Stimulated activated CD4-positive, alpha-beta T cell treated with anti-CD3 and anti-CD28 coated beads, Interleukin-15, amount 100 ng/mL, for 1 hour (primary cell): ENCODE results near the gene MALSU1.
"Not testable (repeated sequence)": the region's sequence is repeated elsewhere in the genome, so short reads cannot be mapped to it uniquely, and the experiment has no call there.

Source experiments
- DNase-seq, 2 donors: peaks; one replicate each; pipeline ENCODE4 v3.0.0-alpha.2; 2020; ENCODE audit warnings: low read depth in 1 of 2, low spot score in 1 of 2

The MALSU1 gene

DNA sequence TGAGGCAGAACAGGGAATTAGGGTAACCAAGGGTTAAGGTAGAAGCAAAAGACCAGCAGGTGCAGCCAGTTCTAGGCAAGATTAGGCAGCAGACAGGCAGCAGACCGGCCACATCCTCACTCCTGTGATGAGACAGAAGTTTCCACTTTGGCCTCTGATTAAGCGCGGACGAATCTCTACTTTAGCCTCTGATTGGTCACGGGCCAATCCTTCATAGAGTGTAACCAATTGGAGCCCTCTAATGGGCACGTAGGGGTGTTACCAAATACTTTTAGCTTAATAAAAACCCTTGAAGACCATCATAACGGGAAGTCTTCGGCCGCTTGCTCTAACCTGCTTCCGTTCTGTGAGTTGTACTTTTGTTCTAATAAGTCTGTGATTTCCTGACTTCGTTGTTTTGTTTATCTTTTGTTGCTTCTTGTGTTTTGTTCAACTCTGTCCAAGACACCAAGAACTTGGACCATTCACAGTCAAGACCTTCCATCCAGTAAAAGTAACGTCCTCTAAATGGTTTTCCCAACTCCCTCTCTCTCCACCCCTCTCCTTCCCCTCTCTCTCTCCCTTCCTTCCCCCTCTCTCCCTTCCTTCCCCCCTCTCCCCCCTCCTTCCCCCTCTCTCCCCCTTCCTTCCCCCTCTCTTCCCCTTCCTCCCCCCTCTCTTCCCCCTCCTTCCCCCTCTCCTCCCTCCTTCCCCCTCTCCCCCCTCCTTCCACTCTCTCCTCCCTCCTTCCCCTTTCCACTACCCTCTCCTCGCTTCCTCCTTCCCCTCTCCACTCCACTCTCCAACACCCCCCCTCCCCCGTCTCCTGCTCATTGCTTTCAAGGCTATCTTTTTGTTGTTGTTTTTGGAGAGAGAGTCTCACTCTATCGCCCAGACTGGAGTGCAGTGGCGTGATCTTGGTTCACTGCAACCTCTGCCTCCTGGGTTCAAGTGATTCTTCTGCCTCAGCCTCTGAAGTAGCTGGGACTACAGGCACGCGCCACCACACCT, 13.2 kb upstream of the MALSU1 start:
- DNase-seq, result no peak

DNA sequence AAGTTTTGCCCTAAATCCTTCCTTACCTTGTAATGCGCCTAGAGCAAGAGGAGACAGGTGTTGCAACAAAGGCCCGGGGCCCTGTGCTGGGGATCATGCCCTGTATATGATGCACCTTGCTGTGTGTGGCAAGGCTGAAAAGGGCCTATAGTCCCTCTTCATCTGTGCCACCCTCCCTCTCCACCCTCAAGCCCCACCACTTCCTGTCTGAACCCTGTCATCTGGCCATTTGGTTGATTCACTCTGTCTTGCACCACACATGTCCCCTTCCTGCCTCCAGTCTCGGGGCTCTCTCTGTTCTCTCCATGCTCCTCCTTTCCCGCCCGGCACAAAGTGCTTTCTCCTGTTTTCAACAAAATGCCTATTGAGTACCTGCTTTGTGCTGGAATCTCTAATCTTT, 11.5 kb upstream of the MALSU1 start:
- DNase-seq, result no peak

DNA sequence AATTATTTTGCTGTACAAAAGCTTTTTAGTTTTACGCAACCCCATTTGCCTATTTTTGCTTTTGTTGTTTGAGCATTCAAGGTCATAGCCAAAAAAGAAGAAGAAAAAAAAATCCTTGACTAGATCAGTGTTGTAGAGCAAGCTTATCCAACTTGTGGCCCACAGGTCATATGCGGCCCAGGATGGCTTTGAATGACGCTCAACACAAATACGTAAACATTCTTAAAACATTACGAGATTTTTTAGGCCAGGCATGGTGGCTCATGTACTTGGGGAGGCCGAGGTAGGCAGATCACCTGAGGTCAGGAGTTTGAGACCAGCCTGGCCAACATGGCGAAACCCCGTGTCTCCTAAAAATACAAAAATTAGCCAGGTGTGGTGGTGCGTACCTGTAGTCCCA, 8.1 kb upstream of the MALSU1 start:
- DNase-seq, result no peak

DNA sequence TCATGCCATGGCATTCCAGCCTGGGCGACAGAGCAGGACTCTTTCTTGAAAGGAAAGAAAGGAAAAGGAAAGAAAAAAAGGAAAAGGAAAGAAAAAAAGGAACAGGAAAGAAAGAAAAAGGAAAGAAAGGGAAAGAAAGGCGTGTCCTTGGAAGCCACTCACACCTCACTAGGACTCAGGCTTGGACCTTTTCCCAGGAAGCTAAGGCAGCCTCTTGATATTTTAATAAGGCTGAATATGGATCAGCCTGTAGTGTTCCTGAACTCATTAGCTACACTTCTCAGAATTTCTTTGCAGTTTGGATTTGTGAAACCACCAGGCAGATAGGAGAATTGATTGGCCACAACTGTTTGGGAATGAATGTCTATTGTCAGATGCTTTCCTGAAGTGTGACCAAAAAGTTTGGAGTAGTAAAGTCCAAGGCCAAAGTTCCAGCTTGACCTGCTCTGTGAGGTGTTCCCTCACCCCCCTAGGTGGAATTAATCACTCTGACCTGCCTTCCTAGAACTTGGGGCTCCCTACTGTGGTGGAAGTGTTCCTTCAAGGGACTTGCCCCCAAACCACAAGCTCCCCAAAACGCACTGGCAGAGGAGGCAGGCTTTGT, 7.1 kb upstream of the MALSU1 start:
- no peak for DNase-seq

DNA sequence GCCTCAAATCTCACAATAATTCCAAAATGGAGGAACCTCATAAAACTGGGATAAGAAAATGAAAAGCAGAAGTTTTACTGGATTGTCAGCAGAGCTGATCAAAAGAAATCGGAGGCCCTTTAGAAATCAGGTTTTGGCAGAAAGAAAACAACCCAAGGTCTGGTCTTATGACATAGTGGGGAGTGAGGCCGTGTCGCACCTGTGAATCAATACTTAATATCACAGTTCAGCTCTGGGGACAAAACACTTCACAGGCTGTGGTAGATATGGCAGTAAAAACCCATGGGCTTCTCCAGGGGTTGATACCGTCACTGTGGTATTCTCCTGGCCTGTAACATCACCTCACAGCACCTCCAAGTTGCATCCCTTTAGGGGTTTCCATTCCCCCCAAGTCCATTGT, 6.5 kb upstream of the MALSU1 start:
- DNase-seq, result no peak

DNA sequence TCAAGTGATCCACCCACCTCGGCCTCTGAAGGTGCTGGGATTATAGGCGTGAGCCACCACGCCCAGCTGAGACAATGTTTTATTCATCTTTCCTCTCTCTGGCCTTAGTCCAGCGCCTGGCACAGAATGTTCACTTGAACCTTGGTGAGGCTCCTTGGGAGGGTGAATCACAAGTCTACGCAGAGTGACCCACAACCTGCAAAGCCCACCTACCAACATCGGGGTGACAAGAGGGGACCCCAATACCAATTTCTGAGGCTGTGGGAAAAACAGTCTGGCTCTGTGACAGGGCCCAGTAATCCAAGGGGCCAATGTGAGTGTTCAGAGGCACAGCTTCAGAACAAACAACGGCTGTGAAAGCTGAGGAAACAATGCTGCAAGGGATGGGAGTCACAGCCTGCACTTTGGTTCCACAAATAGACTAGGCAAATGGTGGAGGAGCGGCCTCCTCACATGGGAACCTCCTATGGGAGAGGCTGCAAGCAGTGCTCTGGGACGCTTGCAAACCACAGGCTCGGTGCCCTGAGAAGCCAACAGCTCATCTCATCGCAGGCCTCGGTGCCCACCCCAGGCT, 5.6 kb upstream of the MALSU1 start:
- DNase-seq, result no peak

- no peak for DNase-seq
These were observed 4.4 kb upstream of the MALSU1 start for GRCh38 chr7:23294549-23295400.

DNA sequence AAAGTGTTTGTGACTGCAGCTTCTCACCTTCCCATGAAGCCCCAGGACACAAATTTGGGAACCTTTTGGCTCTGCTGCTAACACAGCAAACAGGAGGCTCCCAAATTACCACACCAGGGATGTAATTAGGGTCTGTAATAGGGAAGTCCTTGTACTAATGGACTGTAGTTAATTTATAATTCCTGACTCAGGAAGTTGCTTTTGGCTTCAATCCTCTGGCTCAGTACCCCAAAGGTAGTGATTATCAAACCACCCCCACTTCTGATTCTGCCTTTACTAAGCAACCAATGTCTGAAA, 3.8 kb upstream of the MALSU1 start:
- no peak for DNase-seq

DNA sequence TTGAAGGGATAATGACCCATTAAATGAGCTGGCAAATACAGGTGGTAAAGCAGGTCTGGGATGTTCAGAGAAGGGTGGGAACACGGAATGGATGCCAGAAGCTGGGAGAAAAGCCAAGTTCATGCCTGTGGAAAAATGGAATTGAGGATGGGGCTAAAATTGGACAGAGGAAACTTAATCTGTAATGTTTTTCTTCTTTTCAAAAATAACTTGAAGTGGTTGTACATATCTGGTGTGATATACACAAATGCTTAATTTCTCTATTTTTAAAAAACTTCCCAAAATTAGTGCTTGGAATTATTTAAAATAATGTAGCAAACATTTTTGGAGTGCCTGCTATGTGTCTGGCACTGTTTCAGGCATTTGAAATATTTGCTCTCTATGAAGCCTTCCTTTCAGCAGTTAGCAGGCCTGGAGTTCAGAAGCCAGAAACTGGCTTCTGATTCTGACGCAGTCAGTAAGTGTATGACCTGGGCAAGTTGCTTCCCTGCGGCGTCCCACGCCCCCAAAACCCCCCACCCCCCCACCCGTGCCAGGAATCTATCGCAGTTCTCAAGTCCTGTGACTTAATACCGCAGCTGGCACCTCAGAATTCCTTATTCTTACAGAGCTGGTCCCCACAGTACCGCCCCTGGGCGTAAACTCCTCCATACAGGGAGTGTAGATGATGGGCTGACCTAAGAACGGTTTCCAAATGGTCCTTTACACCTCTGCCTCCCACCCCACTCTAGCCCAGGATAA, 828 bp upstream of the MALSU1 start:
- DNase-seq, result no peak

DNA sequence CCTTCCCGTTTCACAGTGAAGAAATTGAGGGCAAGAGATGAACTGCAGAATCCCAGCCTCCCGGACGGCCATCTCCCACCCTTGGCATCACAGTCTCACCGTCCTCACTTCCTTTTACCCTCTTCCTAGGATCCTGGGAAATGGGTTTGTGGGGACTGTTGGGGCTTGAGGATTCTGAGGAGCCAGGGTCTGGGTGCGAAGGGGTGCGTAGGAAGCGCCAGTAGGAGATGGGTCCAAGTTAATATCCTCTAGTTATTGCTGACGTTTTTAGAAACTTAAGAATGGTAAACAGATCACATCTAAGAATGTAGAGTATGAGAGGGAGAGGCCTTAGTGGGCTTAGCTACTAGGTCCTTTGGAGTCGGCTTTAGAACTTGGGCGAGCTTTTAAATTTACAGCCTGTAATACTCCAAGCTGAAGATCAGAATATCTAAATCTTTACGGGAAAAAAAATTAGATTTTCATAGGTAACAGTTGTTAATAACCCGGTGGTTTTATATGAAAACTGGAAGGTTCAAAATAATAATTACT, 696 bp downstream of the MALSU1 start:
- no peak for DNase-seq

DNA sequence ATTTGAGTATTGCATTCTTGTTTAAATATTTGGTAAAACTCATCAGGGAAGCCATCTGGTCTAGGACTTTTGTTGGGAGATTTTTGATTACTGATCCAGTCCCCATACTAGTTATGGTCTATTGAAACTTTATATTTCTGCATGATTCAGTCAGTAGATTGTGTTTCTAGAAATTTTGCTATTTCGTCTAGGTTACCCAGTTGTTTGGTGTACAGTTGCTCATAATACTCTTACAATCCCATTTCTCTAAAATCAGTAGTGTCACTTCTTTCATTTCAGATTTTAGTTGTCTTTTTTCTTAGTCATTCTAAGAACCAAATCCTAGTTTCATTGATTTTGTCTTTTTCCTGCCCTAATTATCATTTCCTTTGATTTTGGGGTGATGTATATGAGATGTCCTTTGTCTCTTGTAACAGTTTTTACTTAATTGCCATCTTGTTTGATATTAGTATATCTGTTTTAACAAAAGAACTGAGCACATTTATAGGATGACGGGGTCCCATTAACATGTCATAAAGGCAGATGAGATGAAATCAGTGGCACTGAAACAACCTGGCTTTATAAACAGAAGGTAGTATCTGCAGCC, 7.9 kb downstream of the MALSU1 start:
- DNase-seq, result no peak

DNA sequence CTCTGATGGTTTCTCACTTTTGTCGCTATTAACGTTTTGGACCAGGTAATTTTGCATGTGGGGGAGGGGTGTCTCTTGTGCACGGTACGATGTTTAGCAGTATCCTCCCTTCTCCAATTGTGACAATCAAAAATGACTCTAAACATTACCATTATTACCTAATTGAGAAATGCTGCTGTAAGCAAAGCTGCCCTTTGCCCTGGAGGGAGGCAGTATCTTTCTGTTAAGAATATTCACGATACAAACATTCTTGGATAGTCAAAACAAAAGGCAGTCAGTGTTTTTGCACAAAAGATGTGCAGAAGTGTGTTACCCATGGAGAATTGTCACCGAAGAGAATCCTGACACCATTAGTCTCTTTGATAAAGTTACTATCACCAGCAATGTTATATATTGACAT, 9.6 kb downstream of the MALSU1 start:
- no peak for DNase-seq

DNA sequence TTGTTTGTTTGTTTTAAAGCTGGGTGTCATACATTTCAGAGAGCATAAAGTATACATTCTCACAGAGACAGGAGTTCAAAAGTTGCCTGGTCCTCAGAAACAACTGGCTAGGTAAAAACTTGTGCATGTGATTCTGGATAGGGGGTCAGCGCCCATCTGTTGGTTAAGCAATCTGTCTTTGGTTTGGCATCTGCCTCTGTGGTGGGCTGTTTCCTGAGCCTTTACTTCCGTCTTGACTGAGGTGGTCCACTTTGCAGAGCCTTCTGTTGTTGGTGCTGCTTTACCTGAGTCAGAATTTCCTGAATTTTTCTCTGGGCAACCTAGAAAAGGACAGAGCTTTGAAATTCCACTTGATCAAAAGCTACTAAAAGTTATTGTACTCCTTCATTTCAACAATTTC, 13.0 kb downstream of the MALSU1 start:
- not testable (repeated sequence) for DNase-seq

- no peak for DNase-seq
These were observed 16.2 kb downstream of the MALSU1 start for GRCh38 chr7:23315366-23315765.

GRCh38 chr7:23331132-23331531, 32.0 kb downstream of the MALSU1 start:
- no peak for DNase-seq

- no peak for DNase-seq
These were observed 33.1 kb downstream of the MALSU1 start for GRCh38 chr7:23332193-23332592.

DNA sequence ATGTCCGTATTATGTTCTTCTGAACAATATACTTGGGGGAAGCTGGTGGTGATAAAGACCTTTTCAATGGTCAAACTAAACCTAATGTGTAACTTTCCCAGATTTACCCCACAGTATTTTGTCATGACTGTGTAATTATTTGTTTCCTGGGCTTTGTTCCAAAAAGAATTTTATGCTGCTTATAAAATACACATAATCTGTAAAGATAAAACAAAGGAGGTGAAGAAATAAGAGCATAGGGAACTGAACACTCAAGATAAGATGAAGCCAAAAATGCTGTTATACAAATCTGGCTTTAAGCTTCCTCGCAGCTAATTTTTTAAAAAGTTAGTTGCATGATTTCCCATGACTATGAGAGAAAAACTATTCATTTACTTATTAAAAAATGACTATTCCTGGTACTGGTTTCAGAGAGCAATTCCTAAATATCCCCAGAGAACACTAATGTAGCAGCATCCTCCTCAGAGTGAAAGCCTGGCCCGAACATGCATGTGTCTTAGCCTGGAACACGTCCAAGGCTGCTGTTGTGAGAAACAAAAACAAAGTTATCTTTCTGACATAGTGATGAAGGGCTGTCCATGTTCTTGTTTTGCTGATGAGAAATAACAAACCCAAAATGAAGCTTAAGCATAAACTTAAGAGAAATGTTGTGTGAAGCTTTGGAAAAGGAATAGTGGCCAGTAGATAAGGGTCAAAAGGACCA, 33.9 kb downstream of the MALSU1 start:
- DNase-seq, result no peak

DNA sequence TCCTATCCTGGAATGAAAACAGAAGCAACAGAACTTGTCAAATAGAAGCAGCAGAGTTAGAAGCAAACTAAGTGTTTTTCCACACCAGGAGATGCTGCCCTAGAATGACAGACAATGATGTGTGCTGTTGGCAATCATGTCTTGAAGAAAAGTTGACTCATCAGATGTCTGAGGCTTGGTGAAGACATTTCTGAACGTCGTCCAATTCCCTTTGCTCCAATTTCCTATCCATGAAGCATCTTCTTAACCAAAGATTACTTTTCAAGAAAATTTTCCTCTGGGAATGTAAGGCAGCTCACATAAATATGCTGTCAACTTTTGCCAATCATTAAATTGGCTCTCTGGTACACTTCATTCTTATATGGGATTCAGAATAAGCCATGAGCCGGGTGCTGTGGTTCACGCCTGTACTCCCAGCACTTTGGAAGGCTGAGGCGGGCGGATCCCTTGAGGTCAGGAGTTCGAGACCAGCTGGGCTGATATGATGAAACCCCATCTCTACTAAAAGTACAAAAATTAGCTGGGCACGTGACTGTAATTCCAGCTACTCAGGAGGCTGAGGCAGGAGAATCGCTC, 34.6 kb downstream of the MALSU1 start:
- no peak for DNase-seq

GRCh38 chr7:23334482-23335056, 35.4 kb downstream of the MALSU1 start:
- DNase-seq, result no peak
